ENCODE measurements around the gene NRIP1.

NRIP1 gene

GRCh38 chr21:14957836-14958235, 107.0 kb downstream of the NRIP1 start:
- no peak for TF ChIP-seq CTCF (IDR thresholded peaks at IDR 0.05; ENCODE audit: borderline replicate concordance, control extremely low read depth, extremely low read depth, insufficient read depth, missing control alignments)
- no peak for DNase-seq (ENCODE audit: low spot score)
- in situ Hi-C loops (cut with MboI; ENCODE audit: low sequenced_read_pairs, unreplicated experiment), result no loop called here

- in situ Hi-C loops (cut with MboI; ENCODE audit: low sequenced_read_pairs, unreplicated experiment), result no loop called here
Observed at GRCh38 chr21:14956807-14957206, 108.0 kb downstream of the NRIP1 start.

GRCh38 chr21:14955936-14956520, 108.8 kb downstream of the NRIP1 start:
- TF ChIP-seq CTCF (IDR thresholded peaks at IDR 0.05; ENCODE audit: borderline replicate concordance, control extremely low read depth, extremely low read depth, insufficient read depth, missing control alignments), result no peak
- in situ Hi-C loops (cut with MboI; ENCODE audit: low sequenced_read_pairs, unreplicated experiment), result no loop called here

More at GRCh38 chr21:14956807-14957206, 108.0 kb downstream of the NRIP1 start:
- no peak for DNase-seq (ENCODE audit: low spot score)
- no peak for TF ChIP-seq CTCF (IDR thresholded peaks at IDR 0.05; ENCODE audit: borderline replicate concordance, control extremely low read depth, extremely low read depth, insufficient read depth, missing control alignments)

GRCh38 chr21:14952916-14953315, 111.9 kb downstream of the NRIP1 start:
- TF ChIP-seq CTCF (IDR thresholded peaks at IDR 0.05; ENCODE audit: borderline replicate concordance, control extremely low read depth, extremely low read depth, insufficient read depth, missing control alignments), result no peak
- in situ Hi-C loops (cut with MboI; ENCODE audit: low sequenced_read_pairs, unreplicated experiment), result no loop called here
- DNase-seq (ENCODE audit: low spot score), result no peak

More at GRCh38 chr21:14955936-14956520, 108.8 kb downstream of the NRIP1 start:
- DNase-seq (ENCODE audit: low spot score), result no peak

- TF ChIP-seq CTCF (IDR thresholded peaks at IDR 0.05; ENCODE audit: borderline replicate concordance, control extremely low read depth, extremely low read depth, insufficient read depth, missing control alignments), result no peak
- in situ Hi-C loops (cut with MboI; ENCODE audit: low sequenced_read_pairs, unreplicated experiment), result no loop called here
- no peak for DNase-seq (ENCODE audit: low spot score)
Observed at GRCh38 chr21:14949603-14950002, 115.2 kb downstream of the NRIP1 start.

- DNase-seq (ENCODE audit: low spot score), result no peak
- no peak for TF ChIP-seq CTCF (IDR thresholded peaks at IDR 0.05; ENCODE audit: borderline replicate concordance, control extremely low read depth, extremely low read depth, insufficient read depth, missing control alignments)
- in situ Hi-C loops (cut with MboI; ENCODE audit: low sequenced_read_pairs, unreplicated experiment), result no loop called here
Observed at GRCh38 chr21:14947613-14948160, 117.1 kb downstream of the NRIP1 start.

Measured in GM13976 (cell line).